Left ventricle myocardium inferior (tissue), 1 donor: ENCODE measurements around the gene CLMN. TPM values are rescaled to one million over a fixed set of nuclear protein-coding genes. Genes with fewer than 3 reads are reported as not detected.

ENCODE experiments used
- DNase-seq: peaks from one replicate; pipeline ENCODE4 v3.0.0-alpha.2; 2020
- H3K27ac ChIP-seq: fragments of 200-600 bp; replicated peaks from 2 replicates; pipeline ENCODE4 v1.8.0; 2021
- H3K27me3 ChIP-seq: fragments of 200-600 bp; 2 replicates; pipeline ENCODE4 v1.8.0; 2021; ENCODE audit warnings: low read depth
- H3K36me3 ChIP-seq: fragments of 200-600 bp; 2 replicates; pipeline ENCODE4 v1.8.0; 2021
- H3K4me1 ChIP-seq: fragments of 200-600 bp; 2 replicates; pipeline ENCODE4 v1.8.0; 2021
- H3K4me3 ChIP-seq: fragments of 200-600 bp; 2 replicates; pipeline ENCODE4 v1.8.0; 2021; ENCODE audit warnings: mild to moderate bottlenecking, moderate library complexity
- H3K9me3 ChIP-seq: fragments of 200-600 bp; replicated peaks from 2 replicates; pipeline ENCODE4 v1.8.0; 2021
- CTCF ChIP-seq: fragments of 200-600 bp; IDR thresholded peaks from 2 replicates; pipeline ENCODE4 v1.8.0; 2021; ENCODE audit warnings: antibody characterized with exemption, mild to moderate bottlenecking, borderline replicate concordance
- intact Hi-C: fragments of 100-400 bp; cut with micrococcal nuclease; formaldehyde crosslinking; loops from one replicate; pipeline ENCODE4 v1.11.0; 2022
- total RNA-seq: library from RNA; stranded (reverse); fragmentation: NEBNext Ultra II Directional; extraction: Animal tissue kit (Norgen Biotek cat#: 25700); gene quantifications from one replicate; pipeline ENCODE4 v1.2.1, GENCODE V29; 2021
- donor health status: DM: no; HTN: yes; CAD: no; lungs with severe emphysema.

CLMN gene
- total RNA-seq, 1 donor from 2014 or later: 3.7 TPM

- H3K27me3 ChIP-seq: no peaks in the 10 kb centered on the region
- peak overlapping the region; percentile 63 for H3K27ac ChIP-seq
- TF ChIP-seq CTCF: no peak
- intact Hi-C loops: no loop called here
- no peaks in the 10 kb centered on the region for H3K36me3 ChIP-seq
- H3K4me3 ChIP-seq: no peak overlapping the region
- H3K9me3 ChIP-seq: peaks cover 18% of the 10 kb centered on the region
- peaks cover 77% of the 10 kb centered on the region for H3K4me1 ChIP-seq
- DNase-seq: no peak
These were observed 174.9 kb downstream of the CLMN start for GRCh38 chr14:95144849-95145248.

DNA sequence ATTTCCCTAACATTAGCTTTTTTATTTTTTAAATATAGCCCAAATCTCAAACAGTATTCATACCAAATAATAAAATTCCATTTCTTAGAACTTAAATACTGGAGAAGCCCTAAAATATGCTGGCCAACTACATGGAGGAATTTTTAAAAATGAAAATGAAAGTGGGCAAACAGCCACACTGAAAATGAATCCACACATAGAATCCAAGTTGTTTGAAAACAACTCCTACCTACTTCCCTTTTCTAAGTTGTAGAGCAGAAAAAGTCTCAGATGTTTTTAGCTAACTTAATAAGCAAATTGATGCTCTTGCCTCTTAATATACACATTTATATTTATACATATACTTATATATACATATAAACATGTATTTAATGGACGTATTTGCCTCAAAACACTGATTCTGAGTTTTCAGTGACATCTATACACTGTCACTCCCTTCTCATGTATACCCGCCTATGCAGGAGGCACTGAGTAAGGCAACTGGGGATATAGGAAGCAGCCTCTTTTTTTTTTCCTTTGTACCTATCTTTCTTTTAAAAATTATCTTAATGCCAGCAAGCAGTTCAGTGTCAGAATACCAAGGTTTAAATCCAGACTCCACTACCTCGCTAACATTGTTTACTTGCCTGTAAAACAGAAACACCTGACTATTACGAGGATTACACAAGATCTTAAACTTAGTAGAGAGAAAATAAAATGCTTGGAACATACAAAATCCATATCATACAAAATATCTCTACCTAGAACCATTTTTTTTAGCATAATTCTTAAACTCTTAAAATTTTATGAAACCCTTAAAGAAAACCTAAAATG, 175.7 kb downstream of the CLMN start:
- peaks cover 77% of the 10 kb centered on the region for H3K4me1 ChIP-seq
- no peaks in the 10 kb centered on the region for H3K36me3 ChIP-seq
- no peak for DNase-seq
- TF ChIP-seq CTCF: no peak
- H3K27ac ChIP-seq: peak overlapping the region; percentile 63
- intact Hi-C loops: no loop called here
- H3K9me3 ChIP-seq: peaks cover 18% of the 10 kb centered on the region
- H3K4me3 ChIP-seq: peak overlapping the region; percentile 30
- H3K27me3 ChIP-seq: no peaks in the 10 kb centered on the region

DNA sequence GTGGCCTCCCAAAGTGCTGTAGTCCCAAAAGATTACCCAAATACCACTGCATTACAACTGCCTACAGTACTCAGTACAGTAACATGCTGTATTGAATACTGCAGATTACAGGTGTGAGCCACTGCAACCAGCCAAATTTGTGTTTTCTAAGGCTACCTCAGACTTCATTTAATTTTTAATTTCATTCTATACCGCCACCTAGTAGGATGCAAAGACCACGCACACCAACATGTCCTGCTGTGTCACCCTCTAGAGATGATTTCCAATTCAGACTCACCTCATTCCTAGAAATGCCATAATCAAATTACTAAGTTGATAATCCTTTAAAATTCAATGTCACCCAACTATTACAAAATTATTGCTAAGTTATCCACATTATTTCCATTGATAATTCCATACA, 177.5 kb downstream of the CLMN start:
- DNase-seq: no peak
- H3K4me1 ChIP-seq: peaks cover 78% of the 10 kb centered on the region
- no peak overlapping the region for H3K4me3 ChIP-seq
- H3K9me3 ChIP-seq: peaks cover 18% of the 10 kb centered on the region
- TF ChIP-seq CTCF: no peak
- no peaks in the 10 kb centered on the region for H3K36me3 ChIP-seq
- no peaks in the 10 kb centered on the region for H3K27me3 ChIP-seq
- peak overlapping the region; percentile 13 for H3K27ac ChIP-seq
- intact Hi-C loops: no loop called here

- peaks cover 78% of the 10 kb centered on the region for H3K4me1 ChIP-seq
- H3K4me3 ChIP-seq: no peak overlapping the region
- DNase-seq: no peak
- intact Hi-C loops: no loop called here
- peaks cover 18% of the 10 kb centered on the region for H3K9me3 ChIP-seq
- H3K27ac ChIP-seq: peak overlapping the region; percentile 13
- TF ChIP-seq CTCF: no peak
- no peaks in the 10 kb centered on the region for H3K36me3 ChIP-seq
- no peaks in the 10 kb centered on the region for H3K27me3 ChIP-seq
These were observed 178.0 kb downstream of the CLMN start for GRCh38 chr14:95141684-95142083.

GRCh38 chr14:95140060-95140858, 179.4 kb downstream of the CLMN start:
- no peak overlapping the region for H3K4me3 ChIP-seq
- TF ChIP-seq CTCF: no peak

More at GRCh38 chr14:95140060-95140858, 179.4 kb downstream of the CLMN start:
- Histone ChIP-seq H3K27ac (peak overlapping the region; percentile 5), H3K9me3 (peaks cover 10% of the 10 kb centered on the region), H3K4me1 (peaks cover 88% of the 10 kb centered on the region), H3K27me3 (no peaks in the 10 kb centered on the region), H3K36me3 (no peaks in the 10 kb centered on the region)
- no peak for DNase-seq
- intact Hi-C loops: no loop called here
